AG04449 (cell line): ENCODE data around the gene C22orf15.

ENCODE experiments used
- CTCF ChIA-PET: fragments of 350-600 bp; formaldehyde crosslinking; extraction: SDS; loops from one replicate; lab custom pipeline; 2021; ENCODE audit warnings: antibody characterized with exemption; lab: Yijun Ruan, JAX
- POLR2A ChIA-PET: fragments of 400-600, 350-600 bp; formaldehyde crosslinking; extraction: SDS; loops from one replicate; lab custom pipeline; 2020; ENCODE audit warnings: antibody characterized with exemption, inconsistent platforms; lab: Yijun Ruan, JAX
- DNase-seq: peaks from one replicate; pipeline ENCODE4 v3.0.0-alpha.2; 2010; ENCODE audit warnings: low read depth, low spot score
- H3K4me3 ChIP-seq: 2 replicates; pipeline ENCODE4 v1.5.1; 2011; ENCODE audit warnings: low read depth, mild to moderate bottlenecking, control low read depth, low read length
- TF ChIP-seq, protein P1 (sequence below): IDR thresholded peaks from one replicate; pipeline ENCODE4 v1.5.1; 2011; ENCODE audit warnings: mild to moderate bottlenecking, moderate library complexity, low read length, control low read depth, inconsistent platforms; ENCODE audit not compliant: insufficient read depth; ENCODE audit errors: missing control alignments

The C22orf15 gene

GRCh38 chr22:23779083-23779482, 16.3 kb downstream of the C22orf15 start:
- ChIA-PET CTCF (interaction anchor here (1.6 to 2.5 kb wide), 2 partner anchors 12 to 71 kb away, joined by 5 to 11 read pairs; partner anchors contain the start of gene CHCHD10), POLR2A (no interaction called here)
- TF ChIP-seq, protein P1, sequence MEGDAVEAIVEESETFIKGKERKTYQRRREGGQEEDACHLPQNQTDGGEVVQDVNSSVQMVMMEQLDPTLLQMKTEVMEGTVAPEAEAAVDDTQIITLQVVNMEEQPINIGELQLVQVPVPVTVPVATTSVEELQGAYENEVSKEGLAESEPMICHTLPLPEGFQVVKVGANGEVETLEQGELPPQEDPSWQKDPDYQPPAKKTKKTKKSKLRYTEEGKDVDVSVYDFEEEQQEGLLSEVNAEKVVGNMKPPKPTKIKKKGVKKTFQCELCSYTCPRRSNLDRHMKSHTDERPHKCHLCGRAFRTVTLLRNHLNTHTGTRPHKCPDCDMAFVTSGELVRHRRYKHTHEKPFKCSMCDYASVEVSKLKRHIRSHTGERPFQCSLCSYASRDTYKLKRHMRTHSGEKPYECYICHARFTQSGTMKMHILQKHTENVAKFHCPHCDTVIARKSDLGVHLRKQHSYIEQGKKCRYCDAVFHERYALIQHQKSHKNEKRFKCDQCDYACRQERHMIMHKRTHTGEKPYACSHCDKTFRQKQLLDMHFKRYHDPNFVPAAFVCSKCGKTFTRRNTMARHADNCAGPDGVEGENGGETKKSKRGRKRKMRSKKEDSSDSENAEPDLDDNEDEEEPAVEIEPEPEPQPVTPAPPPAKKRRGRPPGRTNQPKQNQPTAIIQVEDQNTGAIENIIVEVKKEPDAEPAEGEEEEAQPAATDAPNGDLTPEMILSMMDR: no peak
- H3K4me3 ChIP-seq: no peak overlapping the region
- DNase-seq: no peak

GRCh38 chr22:23779731-23780130, 16.9 kb downstream of the C22orf15 start:
- POLR2A ChIA-PET: no interaction called here
- CTCF ChIA-PET: interaction anchor here (1.6 kb wide), 1 partner anchor 70 kb away, joined by 5 read pairs; no protein-coding TSS in a partner anchor

GRCh38 chr22:23780146-23780748, 17.5 kb downstream of the C22orf15 start:
- ChIA-PET POLR2A (no interaction called here), CTCF (interaction anchor here (1.0 to 2.5 kb wide), 3 partner anchors 9 to 70 kb away, joined by 4 to 11 read pairs (median 5); no protein-coding TSS in a partner anchor)
- no peak overlapping the region for H3K4me3 ChIP-seq
- DNase-seq: no peak
- TF ChIP-seq, protein P1: no peak

More at GRCh38 chr22:23779731-23780130, 16.9 kb downstream of the C22orf15 start:
- DNase-seq: no peak
- no peak overlapping the region for H3K4me3 ChIP-seq
- TF ChIP-seq, protein P1: no peak

DNA sequence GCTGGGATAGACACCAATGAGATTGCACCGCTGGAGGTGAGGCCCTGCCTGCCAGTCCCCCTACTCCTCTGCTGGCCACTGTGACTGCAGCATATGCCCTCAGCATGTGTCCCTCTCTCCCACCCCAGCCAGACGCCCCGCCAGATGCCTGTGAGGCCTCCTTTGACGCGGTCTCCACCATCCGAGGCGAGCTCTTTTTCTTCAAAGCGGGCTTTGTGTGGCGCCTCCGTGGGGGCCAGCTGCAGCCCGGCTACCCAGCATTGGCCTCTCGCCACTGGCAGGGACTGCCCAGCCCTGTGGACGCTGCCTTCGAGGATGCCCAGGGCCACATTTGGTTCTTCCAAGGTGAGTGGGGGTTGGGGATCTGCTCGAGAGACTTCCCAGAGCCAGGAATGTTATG, 18.3 kb downstream of the C22orf15 start:
- no peak overlapping the region for H3K4me3 ChIP-seq
- DNase-seq: no peak
- TF ChIP-seq, protein P1: no peak
- ChIA-PET CTCF (interaction anchor here (1.0 to 2.5 kb wide), 4 partner anchors 10 to 68 kb away, joined by 4 to 11 read pairs (median 8); no protein-coding TSS in a partner anchor), POLR2A (interaction anchor here (1.0 kb wide), 1 partner anchor 9 kb away, joined by 3 read pairs; the partner anchor contains the start of gene MMP11)

DNA sequence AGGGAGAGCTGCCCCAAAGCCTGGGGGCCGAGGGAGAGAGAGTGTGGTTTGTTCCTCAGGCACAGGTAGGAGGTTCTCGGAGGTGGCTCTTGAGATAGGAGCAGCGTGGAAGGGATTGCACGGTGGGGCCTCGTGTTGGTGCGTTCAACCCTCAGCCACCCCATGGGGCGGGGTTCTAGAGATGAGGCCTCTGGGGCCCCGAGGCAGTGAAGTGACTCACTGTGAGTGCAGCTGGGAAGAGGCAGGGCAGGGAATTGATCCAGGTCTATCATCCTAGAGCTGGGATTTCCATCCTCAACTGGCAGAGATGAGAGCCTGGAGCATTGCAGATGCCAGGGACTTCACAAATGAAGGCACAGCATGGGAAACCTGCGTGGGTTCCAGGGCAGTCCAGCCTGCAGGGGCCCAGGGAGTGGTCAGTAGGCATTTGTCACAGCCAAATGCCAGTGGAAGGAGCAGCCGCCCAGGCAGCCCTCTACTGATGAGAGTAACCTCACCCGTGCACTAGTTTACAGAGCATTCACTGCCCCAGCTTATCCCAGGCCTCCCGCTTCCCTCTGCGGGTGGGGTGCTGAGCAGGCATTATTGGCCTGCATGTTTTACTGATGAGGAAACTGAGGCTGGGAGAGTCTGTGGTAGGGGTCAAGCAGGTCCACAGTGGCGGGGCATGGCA, 18.9 kb downstream of the C22orf15 start:
- H3K4me3 ChIP-seq: no peak overlapping the region
- no peak for DNase-seq
- CTCF ChIA-PET: interaction anchor here (1.8 to 2.5 kb wide), 3 partner anchors 12 to 68 kb away, joined by 5 to 11 read pairs (median 11); no protein-coding TSS in a partner anchor
- TF ChIP-seq, protein P1: no peak
- POLR2A ChIA-PET: interaction anchor here (1.0 kb wide), 1 partner anchor 9 kb away, joined by 3 read pairs; the partner anchor contains the start of gene MMP11

GRCh38 chr22:23782252-23782651, 19.5 kb downstream of the C22orf15 start:
- ChIA-PET CTCF (interaction anchor here (0.8 to 2.5 kb wide), 4 partner anchors 13 to 69 kb away, joined by 3 to 11 read pairs (median 8); no protein-coding TSS in a partner anchor), POLR2A (no interaction called here)
- no peak overlapping the region for H3K4me3 ChIP-seq
- TF ChIP-seq, protein P1: no peak
- DNase-seq: no peak
